ENCODE measurements around the gene UBAC2. TPM values are rescaled to one million over a fixed set of nuclear protein-coding genes. Genes with fewer than 3 reads are reported as not detected.
A peak's percentile ranks its signal among the peaks of the same experiment; 100 is the strongest.

Gene UBAC2
- total and polyA plus RNA-seq, 4 donors = 49.9 to 77.1 (median 53.7) TPM

DNA sequence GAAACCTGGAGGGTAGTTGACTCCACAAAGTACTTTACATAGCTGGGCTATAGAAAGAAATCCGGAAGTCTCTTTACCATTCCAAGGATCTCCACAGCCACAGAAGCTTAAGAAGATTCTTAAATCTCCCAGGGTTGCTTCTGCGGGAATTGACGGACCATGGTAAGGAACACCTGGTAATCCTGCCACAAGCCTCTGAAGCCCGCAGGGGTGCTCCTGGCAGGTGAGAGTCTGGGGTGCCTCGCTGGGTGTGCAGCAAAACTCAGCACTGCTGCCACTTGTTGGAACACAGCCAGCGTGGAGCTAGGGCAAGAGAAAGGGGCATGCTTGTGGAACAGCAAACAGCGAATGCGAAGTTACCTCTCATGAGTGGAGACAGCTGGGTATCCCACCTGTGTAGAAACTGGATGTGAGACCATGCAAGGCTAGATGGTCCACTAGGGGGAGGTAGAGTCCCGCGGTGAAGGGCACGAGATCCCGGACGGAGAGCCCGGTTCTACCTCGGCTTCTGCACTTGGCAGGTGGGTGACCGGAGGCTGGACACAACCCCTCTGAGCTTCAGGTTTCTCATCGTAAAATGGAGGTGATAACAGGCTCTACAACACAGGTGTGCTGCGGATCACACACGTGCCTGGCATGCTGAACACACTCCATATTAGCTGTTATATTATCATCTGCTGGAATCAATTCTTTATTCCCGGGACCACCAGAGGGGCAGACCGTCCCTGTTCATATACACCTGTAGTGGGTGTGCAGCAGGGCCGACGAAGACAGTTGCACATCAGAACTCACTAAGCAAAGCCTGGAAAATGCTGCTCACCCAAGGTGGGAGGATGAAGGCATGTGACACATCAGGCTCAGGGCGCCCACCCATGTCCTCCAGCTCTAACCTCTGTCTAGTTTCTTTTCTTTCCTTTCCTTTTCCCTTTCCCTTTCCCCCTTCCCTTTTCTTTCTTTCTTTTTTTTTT, 24.1 kb upstream of the UBAC2 start:
- 26 to 31% methylated on average over 24 of the region's 24 CpGs for WGBS, 2 donors
- DNase-seq (peak; percentile 61 to 73 (median 67)), ATAC-seq (ENCODE audit: insufficient read depth, low FRiP score) (peak; percentile 85)
- TF ChIP-seq, protein P1, sequence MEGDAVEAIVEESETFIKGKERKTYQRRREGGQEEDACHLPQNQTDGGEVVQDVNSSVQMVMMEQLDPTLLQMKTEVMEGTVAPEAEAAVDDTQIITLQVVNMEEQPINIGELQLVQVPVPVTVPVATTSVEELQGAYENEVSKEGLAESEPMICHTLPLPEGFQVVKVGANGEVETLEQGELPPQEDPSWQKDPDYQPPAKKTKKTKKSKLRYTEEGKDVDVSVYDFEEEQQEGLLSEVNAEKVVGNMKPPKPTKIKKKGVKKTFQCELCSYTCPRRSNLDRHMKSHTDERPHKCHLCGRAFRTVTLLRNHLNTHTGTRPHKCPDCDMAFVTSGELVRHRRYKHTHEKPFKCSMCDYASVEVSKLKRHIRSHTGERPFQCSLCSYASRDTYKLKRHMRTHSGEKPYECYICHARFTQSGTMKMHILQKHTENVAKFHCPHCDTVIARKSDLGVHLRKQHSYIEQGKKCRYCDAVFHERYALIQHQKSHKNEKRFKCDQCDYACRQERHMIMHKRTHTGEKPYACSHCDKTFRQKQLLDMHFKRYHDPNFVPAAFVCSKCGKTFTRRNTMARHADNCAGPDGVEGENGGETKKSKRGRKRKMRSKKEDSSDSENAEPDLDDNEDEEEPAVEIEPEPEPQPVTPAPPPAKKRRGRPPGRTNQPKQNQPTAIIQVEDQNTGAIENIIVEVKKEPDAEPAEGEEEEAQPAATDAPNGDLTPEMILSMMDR (IDR thresholded peaks at IDR 0.05; ENCODE audit: control extremely low read depth, extremely low read depth) = peak; percentile 81
- H3K4me3 ChIP-seq = no peak overlapping the region
- no peaks in the 10 kb centered on the region for H3K4me1 ChIP-seq (ENCODE audit: control insufficient read depth in 5 of 5, insufficient read depth in 5 of 5, low read length in 5 of 5)
- H3K9ac ChIP-seq (ENCODE audit: insufficient read depth in 1 of 2, low read length in 2 of 2) = no peak overlapping the region
- no peaks in the 10 kb centered on the region for H3K36me3 ChIP-seq (ENCODE audit: control insufficient read depth in 4 of 4, insufficient read depth in 4 of 4, low read length in 4 of 4)
- H3K27ac ChIP-seq (ENCODE audit: low read depth in 1 of 2, low read length in 1 of 2) = no peak overlapping the region
- H3K27me3 ChIP-seq (ENCODE audit: control insufficient read depth in 3 of 3, insufficient read depth in 3 of 3, low read length in 2 of 3) = no peaks in the 10 kb centered on the region
- no peaks in the 10 kb centered on the region for H3K9me3 ChIP-seq (ENCODE audit: control insufficient read depth in 4 of 4, insufficient read depth in 3 of 4, low read length in 3 of 4)

DNA sequence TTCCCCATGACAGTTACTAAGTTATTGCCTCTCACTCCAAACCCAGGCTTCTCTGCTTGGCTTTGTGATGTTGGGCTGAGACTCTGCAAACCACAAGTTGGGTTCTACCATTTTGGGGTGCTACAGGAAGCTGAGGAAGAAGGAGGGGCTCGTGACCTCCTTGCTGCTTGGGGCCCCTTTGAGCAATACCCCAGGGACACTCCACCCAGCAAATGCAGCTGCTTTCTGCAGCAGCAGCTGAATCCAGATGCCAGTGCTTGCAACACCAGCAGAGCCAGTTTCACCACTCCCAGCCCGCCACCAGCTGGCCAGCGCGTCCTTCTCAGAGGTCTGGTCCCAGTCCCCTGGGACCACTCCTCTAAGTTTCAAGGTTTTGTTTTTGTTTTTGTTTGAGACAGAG, 22.0 kb upstream of the UBAC2 start:
- peaks cover 0 to 3% (median 0%) of the 10 kb centered on the region in 4 donors for H3K9me3 ChIP-seq (ENCODE audit: control insufficient read depth in 4 of 4, insufficient read depth in 3 of 4, low read length in 3 of 4)
- WGBS, 2 donors = 39 to 57% methylated on average over 4 of the region's 4 CpGs
- no peaks in the 10 kb centered on the region for H3K4me1 ChIP-seq (ENCODE audit: control insufficient read depth in 5 of 5, insufficient read depth in 5 of 5, low read length in 5 of 5)
- no peak overlapping the region for H3K9ac ChIP-seq (ENCODE audit: insufficient read depth in 1 of 2, low read length in 2 of 2)
- no peaks in the 10 kb centered on the region for H3K27me3 ChIP-seq (ENCODE audit: control insufficient read depth in 3 of 3, insufficient read depth in 3 of 3, low read length in 2 of 3)
- DNase-seq = no peak
- TF ChIP-seq, protein P1 (IDR thresholded peaks at IDR 0.05; ENCODE audit: control extremely low read depth, extremely low read depth) = no peak
- no peak for ATAC-seq (ENCODE audit: insufficient read depth, low FRiP score)
- H3K27ac ChIP-seq (ENCODE audit: low read depth in 1 of 2, low read length in 1 of 2) = no peak overlapping the region
- H3K36me3 ChIP-seq (ENCODE audit: control insufficient read depth in 4 of 4, insufficient read depth in 4 of 4, low read length in 4 of 4) = no peaks in the 10 kb centered on the region
- H3K4me3 ChIP-seq = no peak overlapping the region

DNA sequence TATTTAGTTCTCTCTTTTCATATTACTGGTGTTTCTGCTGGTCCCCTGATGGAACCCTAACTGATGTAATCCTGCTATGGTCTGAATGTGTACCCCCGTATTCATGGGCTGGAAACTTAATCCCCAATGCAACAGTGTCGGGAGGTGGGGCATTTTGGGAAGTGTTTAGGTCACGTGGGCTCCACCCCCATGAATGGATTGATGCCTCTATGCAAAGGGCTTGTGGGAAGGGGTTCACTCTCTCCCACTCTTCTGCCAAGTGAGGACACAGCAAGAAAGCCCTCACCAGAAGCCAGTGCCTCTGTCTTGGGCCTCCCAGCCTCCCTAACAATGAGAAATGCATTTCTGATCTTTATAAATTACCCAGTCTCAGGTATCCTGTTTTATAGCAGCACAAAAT, 21.2 kb upstream of the UBAC2 start:
- Histone ChIP-seq H3K4me3 (no peak overlapping the region), H3K9ac (ENCODE audit: insufficient read depth in 1 of 2, low read length in 2 of 2) (no peak overlapping the region), H3K27ac (ENCODE audit: low read depth in 1 of 2, low read length in 1 of 2) (no peak overlapping the region), H3K4me1 (ENCODE audit: control insufficient read depth in 5 of 5, insufficient read depth in 5 of 5, low read length in 5 of 5) (no peaks in the 10 kb centered on the region), H3K9me3 (ENCODE audit: control insufficient read depth in 4 of 4, insufficient read depth in 3 of 4, low read length in 3 of 4) (peaks cover 0 to 3% (median 0%) of the 10 kb centered on the region in 4 donors), H3K36me3 (ENCODE audit: control insufficient read depth in 4 of 4, insufficient read depth in 4 of 4, low read length in 4 of 4) (no peaks in the 10 kb centered on the region), H3K27me3 (ENCODE audit: control insufficient read depth in 3 of 3, insufficient read depth in 3 of 3, low read length in 2 of 3) (no peaks in the 10 kb centered on the region)
- 58 to 80% methylated on average over 3 of the region's 3 CpGs for WGBS, 2 donors
- TF ChIP-seq, protein P1 (IDR thresholded peaks at IDR 0.05; ENCODE audit: control extremely low read depth, extremely low read depth) = no peak
- DNase-seq (no peak), ATAC-seq (ENCODE audit: insufficient read depth, low FRiP score) (no peak)
